Endothelial cell of umbilical vein (primary cell): ENCODE measurements around the gene DNAH9. TPM values are rescaled to one million over a fixed set of nuclear protein-coding genes. Genes with fewer than 3 reads are reported as not detected.

Experiments
- BruUV-seq: library from RNA; stranded (reverse); fragments of 400-500 nt; replicated peaks from 2 replicates; lab custom pipeline; 2021; lab: Mats Ljungman, UMichigan
- CTCF ChIA-PET: fragments of 300-600, 350-600 bp; sonication (Branson Sonifier 250); formaldehyde crosslinking; loops from one replicate; lab custom pipeline; 2021; ENCODE audit warnings: antibody characterized with exemption, inconsistent platforms; lab: Charles Lee
- POLR2A ChIA-PET: fragments of 300-600, 350-600 bp; sonication (Branson Sonifier 250); formaldehyde crosslinking; loops from one replicate; lab custom pipeline; 2021; ENCODE audit warnings: antibody characterized with exemption, inconsistent platforms; lab: Charles Lee
- DNase-seq: peaks from one replicate; pipeline ENCODE4 v3.0.0-alpha.2; 2011; ENCODE audit warnings: low read depth, low spot score
- FAIRE-seq: peaks from 2 replicates; lab custom pipeline; 2011; peaks lifted over from hg19 to GRCh38; lab: Jason Lieb, UNC
- H2AFZ ChIP-seq: 2 replicates; pipeline ENCODE4 v1.6.0; 2012; ENCODE audit warnings: low read depth, low read length, control low read depth, inconsistent platforms
- H3K27ac ChIP-seq: 2 replicates; pipeline ENCODE4 v1.5.1; 2011; ENCODE audit warnings: low read depth, mild to moderate bottlenecking, control low read depth, low read length, moderate library complexity; ENCODE audit not compliant: insufficient read depth
- H3K27me3 ChIP-seq, 2 experiments: 2 replicates each; pipeline versions ENCODE4 v1.6.0 to v1.6.1; 2011; ENCODE audit warnings: low read length in 2 of 2, mixed read lengths in 1 of 2; ENCODE audit not compliant: control insufficient read depth in 2 of 2, insufficient read depth in 2 of 2
- H3K36me3 ChIP-seq, 2 experiments: 2 replicates in 1 of 2; 3 replicates in 1 of 2; pipeline ENCODE4 v1.5.1; 2011; ENCODE audit warnings: low read length in 2 of 2, mild to moderate bottlenecking in 1 of 2, moderate library complexity in 1 of 2; ENCODE audit not compliant: control insufficient read depth in 2 of 2, insufficient read depth in 2 of 2; ENCODE audit errors: extremely low read depth in 1 of 2
- H3K4me1 ChIP-seq: 3 replicates; pipeline ENCODE4 v1.5.1; 2011; ENCODE audit warnings: mild to moderate bottlenecking, low read length; ENCODE audit not compliant: control insufficient read depth, insufficient read depth; ENCODE audit errors: extremely low read depth
- H3K4me2 ChIP-seq: 2 replicates; pipeline ENCODE4 v1.6.1; 2011; ENCODE audit warnings: low read length, control low read depth, mixed read lengths; ENCODE audit not compliant: insufficient read depth
- H3K4me3 ChIP-seq, 3 experiments: fragments of 200-600 bp in 1 of 3; sonication (generic), shearing (Covaris generic) in 1 of 3; replicated peaks in 1 of 3; 2 replicates each; pipeline ENCODE4 v1.5.1; 2011 to 2016; ENCODE audit warnings: control low read depth in 3 of 3, low read length in 3 of 3, mild to moderate bottlenecking in 2 of 3, inconsistent platforms in 1 of 3, low read depth in 1 of 3, moderate library complexity in 1 of 3; ENCODE audit not compliant: insufficient read depth in 1 of 3
- H3K79me2 ChIP-seq: 2 replicates; pipeline ENCODE4 v1.6.0; 2012; ENCODE audit warnings: low read length, inconsistent platforms; ENCODE audit not compliant: control insufficient read depth, insufficient read depth
- H3K9ac ChIP-seq: replicated peaks from 2 replicates; pipeline ENCODE3; 2011; ENCODE audit warnings: low read length, control low read depth; ENCODE audit not compliant: insufficient read depth; ENCODE audit errors: extremely low read depth
- H3K9me1 ChIP-seq: replicated peaks from 3 replicates; pipeline ENCODE4 v1.6.0; 2011; ENCODE audit warnings: mild to moderate bottlenecking, low read length; ENCODE audit not compliant: control insufficient read depth, insufficient read depth; ENCODE audit errors: extremely low read depth
- H3K9me3 ChIP-seq: replicated peaks from 2 replicates; pipeline ENCODE4 v1.5.1; 2012; ENCODE audit warnings: low read length, inconsistent platforms; ENCODE audit not compliant: control insufficient read depth, insufficient read depth
- H4K20me1 ChIP-seq: replicated peaks from 2 replicates; pipeline ENCODE3; 2011; ENCODE audit warnings: mild to moderate bottlenecking, low read length; ENCODE audit not compliant: control insufficient read depth, insufficient read depth; ENCODE audit errors: extremely low read depth
- CTCF ChIP-seq, 2 donors: IDR thresholded peaks; 1 replicate in 1 of 2; 2 replicates in 1 of 2; pipeline ENCODE4 v1.5.1; 2011; ENCODE audit warnings: low read length in 2 of 2, mild to moderate bottlenecking in 2 of 2, moderate library complexity in 2 of 2, control low read depth in 1 of 2, inconsistent platforms in 1 of 2, low read depth in 1 of 2; ENCODE audit not compliant: insufficient read depth in 1 of 2; ENCODE audit errors: extremely low read depth in 1 of 2
- EZH2 ChIP-seq: IDR thresholded peaks from 2 replicates; pipeline ENCODE4 v1.6.1; 2012; ENCODE audit warnings: borderline replicate concordance, low read depth, mild to moderate bottlenecking, moderate library complexity, low read length, inconsistent platforms; ENCODE audit not compliant: severe bottlenecking
- FOS ChIP-seq: IDR thresholded peaks from 2 replicates; pipeline ENCODE4 v1.6.1; 2011; ENCODE audit warnings: mild to moderate bottlenecking, low read length, moderate library complexity, borderline replicate concordance; ENCODE audit not compliant: insufficient read depth
- GATA2 ChIP-seq: IDR thresholded peaks from 2 replicates; pipeline ENCODE4 v1.7.0; 2011; ENCODE audit warnings: low read depth, mild to moderate bottlenecking, moderate library complexity, mixed read lengths, low read length; ENCODE audit not compliant: insufficient read length, insufficient read depth
- JUN ChIP-seq: IDR thresholded peaks from 2 replicates; pipeline ENCODE4 v1.6.1; 2011; ENCODE audit warnings: borderline replicate concordance, low read depth; ENCODE audit not compliant: insufficient read length, insufficient read depth
- MAX ChIP-seq: IDR thresholded peaks from 2 replicates; pipeline ENCODE4 v1.6.1; 2011; ENCODE audit not compliant: insufficient read depth, insufficient read length
- MYC ChIP-seq: IDR thresholded peaks from one replicate; pipeline ENCODE4 v1.6.1; 2011; ENCODE audit warnings: mild to moderate bottlenecking, low read depth, low read length
- POLR2A ChIP-seq: IDR thresholded peaks from 2 replicates; pipeline ENCODE4 v1.6.1; 2012; ENCODE audit warnings: low read depth, mild to moderate bottlenecking, control low read depth, low read length
- POLR2AphosphoS5 ChIP-seq: IDR thresholded peaks from 2 replicates; pipeline ENCODE4 v1.6.1; 2012; ENCODE audit warnings: low read depth, mild to moderate bottlenecking, control low read depth, low read length, moderate library complexity; ENCODE audit not compliant: insufficient read depth
- dilution Hi-C: fragments of 300-500 bp; cut with MboI; formaldehyde crosslinking; loops from one replicate; pipeline ENCODE4 v1.15.0; 2019; ENCODE audit warnings: low sequenced_read_pairs; ENCODE audit not compliant: extremely low pct_ligation_motif_present
- intact Hi-C: fragments of 100-400 bp; cut with micrococcal nuclease; formaldehyde crosslinking; loops from one replicate; pipeline ENCODE4 v1.10.0; 2022
- polyA plus RNA-seq, 4 experiments: library from polyadenylated mRNA; depleted of rRNA in 3 of 4; stranded (reverse) in 3 of 4; unstranded in 1 of 4; fragments of >200 nt; gene quantifications; 2 replicates each; pipeline versions ENCODE4 v1.2.1 to v1.2.3, GENCODE V29; 2011 to 2012; ENCODE audit warnings: missing spikeins in 1 of 4
- total RNA-seq: library from RNA; stranded (reverse); gene quantifications from 2 replicates; pipeline ENCODE4 v1.2.3, GENCODE V29; 2021

DNAH9 gene
- total and polyA plus RNA-seq, 2 donors (not counting 3 experiments of a cell fraction or from before 2014, with no cell fraction given): not detected

- H3K4me1 ChIP-seq: no peaks in the 10 kb centered on the region
- H3K27me3 ChIP-seq: no peaks in the 10 kb centered on the region
- H4K20me1 ChIP-seq: no peaks in the 10 kb centered on the region
- no peak overlapping the region for H3K4me2 ChIP-seq
- H2AFZ ChIP-seq: no peak overlapping the region
- CTCF ChIA-PET: interaction anchor here (0.6 to 6.8 kb wide), 15 partner anchors 11 to 1355 kb away, joined by 3 to 78 read pairs (median 3); partner anchors contain the start of gene ZNF18
- no peaks in the 10 kb centered on the region for H3K79me2 ChIP-seq
- no peak for TF ChIP-seq JUN
- TF ChIP-seq POLR2AphosphoS5: no peak
- no peak for TF ChIP-seq CTCF (IDR thresholded peaks at IDR 0.05; ENCODE audit: extremely low read depth in 1 of 2, insufficient read depth in 1 of 2, low read depth in 1 of 2, low read length in 2 of 2)
- no peak overlapping the region for H3K4me3 ChIP-seq
- H3K9me1 ChIP-seq: no peaks in the 10 kb centered on the region
- POLR2A ChIA-PET: no interaction called here
- intact Hi-C loops (loop anchor here (10.0 kb wide), 3 partner anchors 842 to 1342 kb away; partner anchors contain the start of gene TMEM220), dilution Hi-C loops (no loop called here)
- peaks cover 7 to 9% of the 10 kb centered on the region in 2 experiments for H3K36me3 ChIP-seq
- no peak for FAIRE-seq
- BruUV-seq: no TSS peak
- no peaks in the 10 kb centered on the region for H3K9me3 ChIP-seq
- no peak overlapping the region for H3K9ac ChIP-seq
- DNase-seq: no peak
- no peak overlapping the region for H3K27ac ChIP-seq
These were observed 388.1 kb downstream of the DNAH9 start for GRCh38 chr17:11986179-11986941.

GRCh38 chr17:11986942-11987329 is 388.7 kb downstream of the DNAH9 start:
- Histone ChIP-seq H3K4me3 (no peak overlapping the region), H3K27ac (no peak overlapping the region), H3K36me3 (peaks cover 7 to 9% of the 10 kb centered on the region in 2 experiments), H3K4me2 (no peak overlapping the region), H4K20me1 (no peaks in the 10 kb centered on the region), H2AFZ (no peak overlapping the region), H3K4me1 (no peaks in the 10 kb centered on the region), H3K27me3 (no peaks in the 10 kb centered on the region), H3K9ac (no peak overlapping the region), H3K9me3 (no peaks in the 10 kb centered on the region), H3K9me1 (no peaks in the 10 kb centered on the region), H3K79me2 (no peaks in the 10 kb centered on the region)
- DNase-seq (peak; percentile 72), FAIRE-seq (peak; percentile 80)
- CTCF ChIA-PET: interaction anchor here (0.6 to 6.8 kb wide), 15 partner anchors 10 to 1355 kb away, joined by 3 to 78 read pairs (median 3); partner anchors contain the start of gene ZNF18
- POLR2A ChIA-PET: no interaction called here
- no TSS peak for BruUV-seq
- dilution Hi-C loops: no loop called here
- TF ChIP-seq MAX (no peak), FOS (no peak), JUN (no peak), GATA2 (no peak), POLR2A (no peak), EZH2 (no peak), POLR2AphosphoS5 (no peak), MYC (no peak), CTCF (IDR thresholded peaks at IDR 0.05; ENCODE audit: extremely low read depth in 1 of 2, insufficient read depth in 1 of 2, low read depth in 1 of 2, low read length in 2 of 2) (peak; percentile 30 to 35)
- intact Hi-C loops: loop anchor here (1.0 to 10.0 kb wide), 4 partner anchors 842 to 1342 kb away; partner anchors contain the start of gene TMEM220
